Astrocyte of the spinal cord (primary cell): ENCODE measurements around the gene BNC2.

Source experiments
- DNase-seq: peaks from one replicate; pipeline ENCODE4 v3.0.0; 2011; ENCODE audit warnings: low read depth, low spot score
- H3K4me3 ChIP-seq: 2 replicates; pipeline ENCODE4 v1.5.1; 2011; ENCODE audit warnings: low read depth, mild to moderate bottlenecking, low read length, moderate library complexity
- CTCF ChIP-seq: IDR thresholded peaks from 2 replicates; pipeline ENCODE4 v1.5.1; 2012; ENCODE audit warnings: low read depth, mild to moderate bottlenecking, low read length, inconsistent platforms
- in situ Hi-C: cut with HindIII; loops from 2 replicates; pipeline ENCODE4 v1.10.0; 2017; ENCODE audit warnings: low sequenced_read_pairs

Gene BNC2

DNA sequence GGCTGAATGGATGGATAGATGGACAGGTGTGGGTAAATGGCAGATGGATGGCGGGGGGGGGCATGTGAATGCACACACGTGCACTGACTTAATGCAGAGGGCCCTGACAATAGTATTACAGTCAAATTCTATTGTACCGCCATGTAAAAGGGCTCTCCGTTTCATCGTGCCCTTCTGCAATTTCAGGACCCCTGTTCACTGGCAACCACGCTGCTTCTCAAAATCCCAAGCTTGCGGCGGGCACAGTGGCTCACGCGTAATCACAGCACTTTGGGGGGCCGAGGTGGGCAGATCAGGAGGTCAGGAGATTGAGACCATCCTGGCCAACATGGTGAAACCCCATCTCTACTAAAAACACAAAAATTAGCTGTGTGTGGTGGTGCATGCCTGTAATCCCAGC, 211.4 kb downstream of the BNC2 start:
- in situ Hi-C loops = no loop called here
- no peak for DNase-seq
- no peak overlapping the region for H3K4me3 ChIP-seq
- TF ChIP-seq CTCF = no peak

- no peak overlapping the region for H3K4me3 ChIP-seq
- DNase-seq = no peak
- no peak for TF ChIP-seq CTCF
- in situ Hi-C loops = no loop called here
Observed at GRCh38 chr9:16656432-16657169, 213.9 kb downstream of the BNC2 start.

DNA sequence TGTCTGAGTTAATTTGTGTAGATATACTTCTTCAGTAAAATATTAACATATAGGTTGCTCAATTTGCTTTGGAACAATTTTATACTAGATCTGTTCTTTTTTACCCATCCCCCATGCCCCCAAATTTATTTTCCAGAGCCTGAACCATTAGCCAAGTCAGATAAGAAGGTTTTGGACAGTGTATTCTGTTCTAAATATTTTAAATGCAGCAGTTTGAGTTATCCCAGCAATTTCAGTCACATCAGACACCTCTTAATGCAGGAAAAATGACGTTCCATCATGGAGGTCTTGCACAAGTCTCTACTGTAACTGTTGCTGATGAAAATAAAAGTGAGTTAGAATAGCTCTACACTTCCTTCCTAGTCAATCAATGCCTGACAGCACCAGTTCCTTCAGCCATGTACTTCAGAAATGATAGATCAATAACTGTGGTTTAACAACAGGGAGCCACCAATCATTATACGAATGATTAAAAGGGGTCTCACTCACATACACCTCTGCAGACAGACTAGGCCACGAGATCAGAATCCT, 215.8 kb downstream of the BNC2 start:
- no peak for DNase-seq
- no peak overlapping the region for H3K4me3 ChIP-seq
- no peak for TF ChIP-seq CTCF
- in situ Hi-C loops = no loop called here

GRCh38 chr9:16653491-16654399, 216.7 kb downstream of the BNC2 start:
- H3K4me3 ChIP-seq = no peak overlapping the region
- no peak for TF ChIP-seq CTCF
- DNase-seq = no peak
- in situ Hi-C loops = no loop called here

DNA sequence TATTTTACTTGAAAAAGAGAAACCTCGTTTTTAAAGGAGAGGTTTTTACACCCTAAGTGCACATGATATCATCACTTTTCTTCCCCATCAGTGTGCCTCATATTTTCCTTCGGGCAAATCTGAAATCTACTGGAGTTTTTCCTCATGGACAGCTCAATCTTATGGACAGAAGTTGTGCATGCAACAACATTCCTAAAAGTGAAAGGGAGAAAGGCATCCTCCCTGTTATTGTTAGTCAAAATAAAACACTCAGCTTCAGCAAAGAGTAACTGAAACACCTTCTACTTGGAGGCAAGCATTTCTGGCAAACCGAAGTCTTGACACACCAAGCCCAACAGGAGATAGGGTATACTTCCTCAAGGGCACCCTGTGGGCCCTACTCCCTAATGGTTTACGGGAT, 217.9 kb downstream of the BNC2 start:
- DNase-seq = no peak
- in situ Hi-C loops = no loop called here
- H3K4me3 ChIP-seq = no peak overlapping the region
- no peak for TF ChIP-seq CTCF

GRCh38 chr9:16651446-16651964, 219.0 kb downstream of the BNC2 start:
- DNase-seq = no peak
- in situ Hi-C loops = no loop called here
- TF ChIP-seq CTCF = no peak
- no peak overlapping the region for H3K4me3 ChIP-seq
